ENCODE data around the gene KCNQ1.

DNA sequence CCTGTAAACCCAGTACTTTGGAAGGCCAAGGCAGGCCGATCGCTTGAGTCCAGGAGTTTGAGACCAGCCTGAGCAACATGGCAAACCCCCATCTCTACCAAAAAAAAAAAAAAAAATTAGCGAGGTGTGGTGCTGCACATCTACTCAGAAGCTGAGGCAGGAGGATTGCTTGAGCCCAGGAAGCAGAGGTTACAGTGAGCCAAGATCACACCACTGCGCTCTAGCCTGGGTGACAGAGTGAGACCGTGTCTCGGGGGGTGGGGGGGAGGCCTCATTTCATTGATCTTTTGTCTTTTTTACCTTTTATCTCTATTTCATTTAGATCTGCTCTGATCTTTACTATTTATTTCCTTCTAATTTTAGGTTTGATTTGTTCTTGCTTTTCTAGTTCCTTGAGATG is 203.1 kb downstream of the KCNQ1 start:
- no peak for TF ChIP-seq EP300 (conservative IDR thresholded peaks at IDR 0.05; ENCODE audit: poor library complexity, severe bottlenecking)
- TF ChIP-seq, protein P1, sequence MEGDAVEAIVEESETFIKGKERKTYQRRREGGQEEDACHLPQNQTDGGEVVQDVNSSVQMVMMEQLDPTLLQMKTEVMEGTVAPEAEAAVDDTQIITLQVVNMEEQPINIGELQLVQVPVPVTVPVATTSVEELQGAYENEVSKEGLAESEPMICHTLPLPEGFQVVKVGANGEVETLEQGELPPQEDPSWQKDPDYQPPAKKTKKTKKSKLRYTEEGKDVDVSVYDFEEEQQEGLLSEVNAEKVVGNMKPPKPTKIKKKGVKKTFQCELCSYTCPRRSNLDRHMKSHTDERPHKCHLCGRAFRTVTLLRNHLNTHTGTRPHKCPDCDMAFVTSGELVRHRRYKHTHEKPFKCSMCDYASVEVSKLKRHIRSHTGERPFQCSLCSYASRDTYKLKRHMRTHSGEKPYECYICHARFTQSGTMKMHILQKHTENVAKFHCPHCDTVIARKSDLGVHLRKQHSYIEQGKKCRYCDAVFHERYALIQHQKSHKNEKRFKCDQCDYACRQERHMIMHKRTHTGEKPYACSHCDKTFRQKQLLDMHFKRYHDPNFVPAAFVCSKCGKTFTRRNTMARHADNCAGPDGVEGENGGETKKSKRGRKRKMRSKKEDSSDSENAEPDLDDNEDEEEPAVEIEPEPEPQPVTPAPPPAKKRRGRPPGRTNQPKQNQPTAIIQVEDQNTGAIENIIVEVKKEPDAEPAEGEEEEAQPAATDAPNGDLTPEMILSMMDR (IDR thresholded peaks at IDR 0.05; ENCODE audit: poor library complexity, severe bottlenecking), result no peak
- TF ChIP-seq SMC3 (conservative IDR thresholded peaks at IDR 0.05; ENCODE audit: poor library complexity), result no peak
- TF ChIP-seq, protein P2, sequence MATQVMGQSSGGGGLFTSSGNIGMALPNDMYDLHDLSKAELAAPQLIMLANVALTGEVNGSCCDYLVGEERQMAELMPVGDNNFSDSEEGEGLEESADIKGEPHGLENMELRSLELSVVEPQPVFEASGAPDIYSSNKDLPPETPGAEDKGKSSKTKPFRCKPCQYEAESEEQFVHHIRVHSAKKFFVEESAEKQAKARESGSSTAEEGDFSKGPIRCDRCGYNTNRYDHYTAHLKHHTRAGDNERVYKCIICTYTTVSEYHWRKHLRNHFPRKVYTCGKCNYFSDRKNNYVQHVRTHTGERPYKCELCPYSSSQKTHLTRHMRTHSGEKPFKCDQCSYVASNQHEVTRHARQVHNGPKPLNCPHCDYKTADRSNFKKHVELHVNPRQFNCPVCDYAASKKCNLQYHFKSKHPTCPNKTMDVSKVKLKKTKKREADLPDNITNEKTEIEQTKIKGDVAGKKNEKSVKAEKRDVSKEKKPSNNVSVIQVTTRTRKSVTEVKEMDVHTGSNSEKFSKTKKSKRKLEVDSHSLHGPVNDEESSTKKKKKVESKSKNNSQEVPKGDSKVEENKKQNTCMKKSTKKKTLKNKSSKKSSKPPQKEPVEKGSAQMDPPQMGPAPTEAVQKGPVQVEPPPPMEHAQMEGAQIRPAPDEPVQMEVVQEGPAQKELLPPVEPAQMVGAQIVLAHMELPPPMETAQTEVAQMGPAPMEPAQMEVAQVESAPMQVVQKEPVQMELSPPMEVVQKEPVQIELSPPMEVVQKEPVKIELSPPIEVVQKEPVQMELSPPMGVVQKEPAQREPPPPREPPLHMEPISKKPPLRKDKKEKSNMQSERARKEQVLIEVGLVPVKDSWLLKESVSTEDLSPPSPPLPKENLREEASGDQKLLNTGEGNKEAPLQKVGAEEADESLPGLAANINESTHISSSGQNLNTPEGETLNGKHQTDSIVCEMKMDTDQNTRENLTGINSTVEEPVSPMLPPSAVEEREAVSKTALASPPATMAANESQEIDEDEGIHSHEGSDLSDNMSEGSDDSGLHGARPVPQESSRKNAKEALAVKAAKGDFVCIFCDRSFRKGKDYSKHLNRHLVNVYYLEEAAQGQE (IDR thresholded peaks at IDR 0.05; ENCODE audit: borderline replicate concordance), result no peak
- TF ChIP-seq TAF1 (IDR thresholded peaks at IDR 0.05; ENCODE audit: low read depth), result no peak
- no peak for TF ChIP-seq EZH2 (IDR thresholded peaks at IDR 0.05; ENCODE audit: borderline replicate concordance, insufficient read depth, low read length, poor library complexity, severe bottlenecking)
- TF ChIP-seq POLR2AphosphoS5 (IDR thresholded peaks at IDR 0.05), result no peak

Measured in neural cell (in vitro differentiated cells).